A549 (cell line): ENCODE results near the gene CMTR2.

Experiments used
- EHF ChIP-seq: fragments of 250-450 bp; sonication (Bioruptor Pico); IDR thresholded peaks from 2 replicates; pipeline ENCODE4 v1.5.0; 2020; ENCODE audit warnings: mild to moderate bottlenecking
- HDAC2 ChIP-seq: fragments of 200-600 bp; sonication (generic); IDR thresholded peaks from 2 replicates; pipeline ENCODE4 v1.6.1; 2016
- JUN ChIP-seq, 2 experiments: fragments of >200 bp; sonication (Bioruptor Twin); formaldehyde crosslinking; IDR thresholded peaks; 2 replicates in 1 of 2; 3 replicates in 1 of 2; pipeline ENCODE4 v1.6.1; 2016 to 2017
- JUNB ChIP-seq: fragments of >200 bp; sonication (Bioruptor Twin); formaldehyde crosslinking; IDR thresholded peaks from 2 replicates; pipeline ENCODE4 v1.6.1; 2016
- MAFK ChIP-seq: fragments of 450-650 bp; IDR thresholded peaks from 2 replicates; pipeline ENCODE4 v1.6.1; 2014; ENCODE audit not compliant: partially characterized antibody
- NFE2L2 ChIP-seq: fragments of 150-350 bp; conservative IDR thresholded peaks from 2 replicates; pipeline ENCODE4 v1.6.1; 2014; ENCODE audit warnings: low read length
- NR3C1 ChIP-seq: fragments of >200 bp; sonication (Bioruptor Twin); formaldehyde crosslinking; IDR thresholded peaks from 3 replicates; pipeline ENCODE4 v1.6.1; 2017
- POLR2A ChIP-seq: IDR thresholded peaks from 2 replicates; pipeline ENCODE4 v1.6.1; 2012; ENCODE audit warnings: mild to moderate bottlenecking, low read length
- RAD21 ChIP-seq, 2 experiments: fragments of >200 bp in 1 of 2; sonication (Bioruptor Twin) in 1 of 2; formaldehyde crosslinking in 1 of 2; IDR thresholded peaks in 1 of 2; conservative IDR thresholded peaks in 1 of 2; 2 replicates in 1 of 2; 3 replicates in 1 of 2; pipeline ENCODE4 v1.6.1; 2012 to 2018; ENCODE audit warnings: inconsistent platforms in 1 of 2
- RNF2 ChIP-seq: fragments of 200-600 bp; sonication (generic); IDR thresholded peaks from 2 replicates; pipeline ENCODE4 v1.6.1; 2016; ENCODE audit warnings: low read depth, mild to moderate bottlenecking, antibody characterized with exemption, moderate library complexity, borderline replicate concordance
- SMC3 ChIP-seq: fragments of >200 bp; sonication (Bioruptor Twin); formaldehyde crosslinking; IDR thresholded peaks from 3 replicates; pipeline ENCODE4 v1.6.1; 2018; ENCODE audit warnings: inconsistent platforms
- TP53 ChIP-seq: fragments of 250-450 bp; sonication (Bioruptor Pico); IDR thresholded peaks from 2 replicates; pipeline ENCODE4 v1.5.0; 2021; ENCODE audit warnings: mild to moderate bottlenecking, moderate library complexity
- TF ChIP-seq, protein P1 (sequence below): fragments of >200 bp; sonication (Bioruptor Twin); formaldehyde crosslinking; IDR thresholded peaks from 3 replicates; pipeline ENCODE4 v1.5.1; 2016
- TF ChIP-seq, protein P2 (sequence below): fragments of 450-650 bp; IDR thresholded peaks from 2 replicates; pipeline ENCODE4 v1.6.1; 2014; ENCODE audit warnings: antibody characterized with exemption

DNA sequence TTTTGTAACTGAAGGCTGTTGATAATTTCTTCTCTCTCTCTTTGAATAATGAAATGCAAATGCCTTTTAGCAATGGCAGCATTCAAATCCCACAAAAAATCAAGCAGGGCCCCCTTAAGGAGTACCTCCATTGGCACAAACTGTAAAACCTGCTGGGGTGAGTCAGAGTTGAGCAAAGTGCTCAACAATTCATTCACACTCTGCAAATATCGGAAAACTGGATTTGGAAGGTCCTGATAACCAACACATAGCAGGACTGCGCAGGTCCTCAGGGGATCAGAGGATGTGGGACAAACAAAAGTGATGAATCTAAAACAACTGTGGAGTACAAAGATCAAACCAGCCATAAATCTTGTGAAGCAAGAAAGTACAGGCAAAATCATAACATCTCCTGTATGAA lies 5.6 kb downstream of the CMTR2 start:
- no peak for TF ChIP-seq POLR2A
- TF ChIP-seq TP53 = no peak
- TF ChIP-seq JUNB = no peak
- no peak for TF ChIP-seq MAFK
- TF ChIP-seq, protein P1, sequence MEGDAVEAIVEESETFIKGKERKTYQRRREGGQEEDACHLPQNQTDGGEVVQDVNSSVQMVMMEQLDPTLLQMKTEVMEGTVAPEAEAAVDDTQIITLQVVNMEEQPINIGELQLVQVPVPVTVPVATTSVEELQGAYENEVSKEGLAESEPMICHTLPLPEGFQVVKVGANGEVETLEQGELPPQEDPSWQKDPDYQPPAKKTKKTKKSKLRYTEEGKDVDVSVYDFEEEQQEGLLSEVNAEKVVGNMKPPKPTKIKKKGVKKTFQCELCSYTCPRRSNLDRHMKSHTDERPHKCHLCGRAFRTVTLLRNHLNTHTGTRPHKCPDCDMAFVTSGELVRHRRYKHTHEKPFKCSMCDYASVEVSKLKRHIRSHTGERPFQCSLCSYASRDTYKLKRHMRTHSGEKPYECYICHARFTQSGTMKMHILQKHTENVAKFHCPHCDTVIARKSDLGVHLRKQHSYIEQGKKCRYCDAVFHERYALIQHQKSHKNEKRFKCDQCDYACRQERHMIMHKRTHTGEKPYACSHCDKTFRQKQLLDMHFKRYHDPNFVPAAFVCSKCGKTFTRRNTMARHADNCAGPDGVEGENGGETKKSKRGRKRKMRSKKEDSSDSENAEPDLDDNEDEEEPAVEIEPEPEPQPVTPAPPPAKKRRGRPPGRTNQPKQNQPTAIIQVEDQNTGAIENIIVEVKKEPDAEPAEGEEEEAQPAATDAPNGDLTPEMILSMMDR = no peak
- TF ChIP-seq EHF = no peak
- no peak for TF ChIP-seq NFE2L2
- TF ChIP-seq, protein P2, sequence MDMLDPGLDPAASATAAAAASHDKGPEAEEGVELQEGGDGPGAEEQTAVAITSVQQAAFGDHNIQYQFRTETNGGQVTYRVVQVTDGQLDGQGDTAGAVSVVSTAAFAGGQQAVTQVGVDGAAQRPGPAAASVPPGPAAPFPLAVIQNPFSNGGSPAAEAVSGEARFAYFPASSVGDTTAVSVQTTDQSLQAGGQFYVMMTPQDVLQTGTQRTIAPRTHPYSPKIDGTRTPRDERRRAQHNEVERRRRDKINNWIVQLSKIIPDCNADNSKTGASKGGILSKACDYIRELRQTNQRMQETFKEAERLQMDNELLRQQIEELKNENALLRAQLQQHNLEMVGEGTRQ = no peak
- TF ChIP-seq NR3C1 = no peak
- TF ChIP-seq SMC3 = no peak
- TF ChIP-seq RAD21 (conservative IDR thresholded peaks at IDR 0.05 in 1 of 2, IDR thresholded peaks at IDR 0.05 in 1 of 2) = no peak
- TF ChIP-seq JUN (IDR thresholded peaks at IDR 0.05) = no peak
- no peak for TF ChIP-seq HDAC2
- TF ChIP-seq RNF2 = no peak
